ENCODE data around the gene FBXW12. TPM values are rescaled to one million over a fixed set of nuclear protein-coding genes. Genes with fewer than 3 reads are reported as not detected.
"Not testable (repeated sequence)": the region's sequence is repeated elsewhere in the genome, so short reads cannot be mapped to it uniquely, and the experiment has no call there.

The FBXW12 gene
- total RNA-seq: under 0.01 TPM

- no peak for DNase-seq (ENCODE audit: low read depth in 2 of 3, low spot score in 2 of 3)
These were observed at the start of gene FBXW12 for GRCh38 chr3:48371651-48372376. TSS of gene FBXW12 (plus strand) at chr3:48372219. CDS start at chr3:48372768, 549 bp downstream.

- DNase-seq (ENCODE audit: low read depth in 2 of 3, low spot score in 2 of 3): not testable (repeated sequence)
These were observed 40.1 kb upstream of the FBXW12 start for GRCh38 chr3:48331706-48332435.

GRCh38 chr3:48333346-48334245 lies 38.4 kb upstream of the FBXW12 start, which contains the start of gene SPINK8:
TSS of gene SPINK8 (minus strand) at chr3:48333661. CDS start at chr3:48328341, 5,320 bp downstream.
- not testable (repeated sequence) for DNase-seq (ENCODE audit: low read depth in 2 of 3, low spot score in 2 of 3)

GRCh38 chr3:48334605-48335004 lies 37.4 kb upstream of the FBXW12 start:
- no peak for DNase-seq (ENCODE audit: low read depth in 2 of 3, low spot score in 2 of 3)

GRCh38 chr3:48335286-48335685 lies 36.7 kb upstream of the FBXW12 start:
- not testable (repeated sequence) for DNase-seq (ENCODE audit: low read depth in 2 of 3, low spot score in 2 of 3)

- DNase-seq (ENCODE audit: low read depth in 2 of 3, low spot score in 2 of 3): not testable (repeated sequence)
These were observed 34.5 kb upstream of the FBXW12 start for GRCh38 chr3:48337536-48337935.

- peak in 2 of 3 donors; percentile 17 to 71 for DNase-seq (ENCODE audit: low read depth in 2 of 3, low spot score in 2 of 3)
These were observed 33.4 kb upstream of the FBXW12 start for GRCh38 chr3:48338635-48339034.

- DNase-seq (ENCODE audit: low read depth in 2 of 3, low spot score in 2 of 3): no peak
These were observed 28.6 kb upstream of the FBXW12 start for GRCh38 chr3:48343432-48343831.

- no peak for DNase-seq (ENCODE audit: low read depth in 2 of 3, low spot score in 2 of 3)
These were observed 27.0 kb upstream of the FBXW12 start for GRCh38 chr3:48344867-48345507.

GRCh38 chr3:48345946-48346572 lies 26.0 kb upstream of the FBXW12 start:
- DNase-seq (ENCODE audit: low read depth in 2 of 3, low spot score in 2 of 3): no peak

GRCh38 chr3:48347500-48347899 lies 24.5 kb upstream of the FBXW12 start:
- DNase-seq (ENCODE audit: low read depth in 2 of 3, low spot score in 2 of 3): no peak

GRCh38 chr3:48352546-48352945 lies 19.5 kb upstream of the FBXW12 start:
- no peak for DNase-seq (ENCODE audit: low read depth in 2 of 3, low spot score in 2 of 3)

- no peak for DNase-seq (ENCODE audit: low read depth in 2 of 3, low spot score in 2 of 3)
These were observed 18.0 kb upstream of the FBXW12 start for GRCh38 chr3:48353987-48354386.

GRCh38 chr3:48356419-48356818 lies 15.6 kb upstream of the FBXW12 start:
- DNase-seq (ENCODE audit: low read depth in 2 of 3, low spot score in 2 of 3): no peak

GRCh38 chr3:48361928-48362327 lies 10.1 kb upstream of the FBXW12 start:
- no peak for DNase-seq (ENCODE audit: low read depth in 2 of 3, low spot score in 2 of 3)

- no peak for DNase-seq (ENCODE audit: low read depth in 2 of 3, low spot score in 2 of 3)
These were observed 7.2 kb upstream of the FBXW12 start for GRCh38 chr3:48364840-48365239.

- DNase-seq (ENCODE audit: low read depth in 2 of 3, low spot score in 2 of 3): no peak
These were observed 4.8 kb upstream of the FBXW12 start for GRCh38 chr3:48367201-48367600.

- DNase-seq (ENCODE audit: low read depth in 2 of 3, low spot score in 2 of 3): no peak
These were observed 2.2 kb upstream of the FBXW12 start for GRCh38 chr3:48369693-48370332.

- DNase-seq (ENCODE audit: low read depth in 2 of 3, low spot score in 2 of 3): no peak
These were observed 1.7 kb upstream of the FBXW12 start for GRCh38 chr3:48370333-48370713.

- no peak for DNase-seq (ENCODE audit: low read depth in 2 of 3, low spot score in 2 of 3)
These were observed 355 bp downstream of the FBXW12 start for GRCh38 chr3:48372377-48372770.

Data from hematopoietic multipotent progenitor cell (in vitro differentiated cells).